ENCODE results near the gene NLGN2.

Gene NLGN2

GRCh38 chr17:7418472-7419152, 11.0 kb downstream of the NLGN2 start:
- H4K8ac ChIP-seq (ENCODE audit: low read depth, low read length) = no peak overlapping the region
- H3K9ac ChIP-seq (ENCODE audit: low read length) = no peak overlapping the region
- no peak overlapping the region for H2BK15ac ChIP-seq (replicated peaks; ENCODE audit: low read depth)
- H3K18ac ChIP-seq (ENCODE audit: low read length) = no peak overlapping the region
- H2AK5ac ChIP-seq (ENCODE audit: low read length) = no peak overlapping the region
- H3K36me3 ChIP-seq (ENCODE audit: control insufficient read depth, insufficient read depth, low read length) = no peaks in the 10 kb centered on the region
- no peaks in the 10 kb centered on the region for H3K4me1 ChIP-seq (ENCODE audit: control insufficient read depth, low read depth, low read length)
- H3K23ac ChIP-seq (ENCODE audit: low read length) = no peak overlapping the region
- H3K79me2 ChIP-seq (ENCODE audit: control insufficient read depth, insufficient read depth, low read length) = no peaks in the 10 kb centered on the region
- no CpG with 5 or more reads among the region's 18 CpGs for WGBS (ENCODE audit: extremely low coverage, insufficient coverage, low lambda C conversion rate)
- H3K27ac ChIP-seq (ENCODE audit: low read depth, low read length) = no peak overlapping the region
- no peaks in the 10 kb centered on the region for H3K79me1 ChIP-seq (ENCODE audit: low read length)
- no peak for DNase-seq
- H4K5ac ChIP-seq (ENCODE audit: low read length) = no peak overlapping the region
- no peak overlapping the region for H3K4me3 ChIP-seq (ENCODE audit: low read length)
- peak overlapping the region; percentile 10 for H3K56ac ChIP-seq (ENCODE audit: low read length)
- no peaks in the 10 kb centered on the region for H3K27me3 ChIP-seq (ENCODE audit: insufficient read depth, low read length, poor library complexity)
- no peak overlapping the region for H3K4ac ChIP-seq (ENCODE audit: low read depth, low read length)
- no peak overlapping the region for H3K4me2 ChIP-seq (ENCODE audit: low read length)
- no peak overlapping the region for H2BK120ac ChIP-seq (ENCODE audit: low read depth, low read length)
- no peak overlapping the region for H2BK5ac ChIP-seq (ENCODE audit: low read length)

- H3K36me3 ChIP-seq (ENCODE audit: control insufficient read depth, insufficient read depth, low read length) = no peaks in the 10 kb centered on the region
- WGBS (ENCODE audit: extremely low coverage, insufficient coverage, low lambda C conversion rate) = no CpG with 5 or more reads among the region's 17 CpGs
- no peaks in the 10 kb centered on the region for H3K4me1 ChIP-seq (ENCODE audit: control insufficient read depth, low read depth, low read length)
- H4K8ac ChIP-seq (ENCODE audit: low read depth, low read length) = no peak within 1 kb of the TSS
- no peak within 1 kb of the TSS for H2BK5ac ChIP-seq (ENCODE audit: low read length)
- H3K23ac ChIP-seq (ENCODE audit: low read length) = no peak within 1 kb of the TSS
- no peak within 1 kb of the TSS for H2BK120ac ChIP-seq (ENCODE audit: low read depth, low read length)
- no peak within 1 kb of the TSS for H3K56ac ChIP-seq (ENCODE audit: low read length)
- no peak within 1 kb of the TSS for H2BK15ac ChIP-seq (replicated peaks; ENCODE audit: low read depth)
- no peaks in the 10 kb centered on the region for H3K27me3 ChIP-seq (ENCODE audit: insufficient read depth, low read length, poor library complexity)
- no peak within 1 kb of the TSS for H4K5ac ChIP-seq (ENCODE audit: low read length)
- H3K4me2 ChIP-seq (ENCODE audit: low read length) = no peak within 1 kb of the TSS
- H3K27ac ChIP-seq (ENCODE audit: low read depth, low read length) = no peak within 1 kb of the TSS
- H3K4ac ChIP-seq (ENCODE audit: low read depth, low read length) = no peak within 1 kb of the TSS
- no peak within 1 kb of the TSS for H3K4me3 ChIP-seq (ENCODE audit: low read length)
- no peaks in the 10 kb centered on the region for H3K79me2 ChIP-seq (ENCODE audit: control insufficient read depth, insufficient read depth, low read length)
- no peaks in the 10 kb centered on the region for H3K79me1 ChIP-seq (ENCODE audit: low read length)
- no peak within 1 kb of the TSS for H2AK5ac ChIP-seq (ENCODE audit: low read length)
- DNase-seq = peak; percentile 58
- H3K9ac ChIP-seq (ENCODE audit: low read length) = no peak within 1 kb of the TSS
- H3K18ac ChIP-seq (ENCODE audit: low read length) = no peak within 1 kb of the TSS
These were observed 12.4 kb downstream of the NLGN2 start, which contains the start of gene SPEM1 for GRCh38 chr17:7419819-7420610. Gene SPEM1 (plus strand): TSS chr17:7420324. CDS start chr17:7420385, 61 bp downstream.

GRCh38 chr17:7421186-7421585, 13.5 kb downstream of the NLGN2 start:
- H3K23ac ChIP-seq (ENCODE audit: low read length) = no peak overlapping the region
- no peak overlapping the region for H3K18ac ChIP-seq (ENCODE audit: low read length)
- no peaks in the 10 kb centered on the region for H3K36me3 ChIP-seq (ENCODE audit: control insufficient read depth, insufficient read depth, low read length)
- H3K9ac ChIP-seq (ENCODE audit: low read length) = no peak overlapping the region
- no peak overlapping the region for H3K56ac ChIP-seq (ENCODE audit: low read length)
- no peaks in the 10 kb centered on the region for H3K79me2 ChIP-seq (ENCODE audit: control insufficient read depth, insufficient read depth, low read length)
- H4K5ac ChIP-seq (ENCODE audit: low read length) = no peak overlapping the region
- H3K4me1 ChIP-seq (ENCODE audit: control insufficient read depth, low read depth, low read length) = no peaks in the 10 kb centered on the region
- no peak overlapping the region for H3K27ac ChIP-seq (ENCODE audit: low read depth, low read length)
- no CpG with 5 or more reads among the region's 16 CpGs for WGBS (ENCODE audit: extremely low coverage, insufficient coverage, low lambda C conversion rate)
- H3K79me1 ChIP-seq (ENCODE audit: low read length) = no peaks in the 10 kb centered on the region
- H2BK5ac ChIP-seq (ENCODE audit: low read length) = no peak overlapping the region
- H2BK15ac ChIP-seq (replicated peaks; ENCODE audit: low read depth) = no peak overlapping the region
- H2BK120ac ChIP-seq (ENCODE audit: low read depth, low read length) = no peak overlapping the region
- no peak overlapping the region for H3K4ac ChIP-seq (ENCODE audit: low read depth, low read length)
- H3K4me2 ChIP-seq (ENCODE audit: low read length) = no peak overlapping the region
- H4K8ac ChIP-seq (ENCODE audit: low read depth, low read length) = no peak overlapping the region
- no peak for DNase-seq
- no peak overlapping the region for H2AK5ac ChIP-seq (ENCODE audit: low read length)
- H3K27me3 ChIP-seq (ENCODE audit: insufficient read depth, low read length, poor library complexity) = no peaks in the 10 kb centered on the region
- H3K4me3 ChIP-seq (ENCODE audit: low read length) = no peak overlapping the region

- no peak overlapping the region for H2BK15ac ChIP-seq (replicated peaks; ENCODE audit: low read depth)
- no peak overlapping the region for H4K5ac ChIP-seq (ENCODE audit: low read length)
- no peaks in the 10 kb centered on the region for H3K4me1 ChIP-seq (ENCODE audit: control insufficient read depth, low read depth, low read length)
- H3K4ac ChIP-seq (ENCODE audit: low read depth, low read length) = no peak overlapping the region
- DNase-seq = no peak
- H2AK5ac ChIP-seq (ENCODE audit: low read length) = no peak overlapping the region
- H3K23ac ChIP-seq (ENCODE audit: low read length) = no peak overlapping the region
- H3K79me2 ChIP-seq (ENCODE audit: control insufficient read depth, insufficient read depth, low read length) = no peaks in the 10 kb centered on the region
- no peak overlapping the region for H3K4me3 ChIP-seq (ENCODE audit: low read length)
- no peak overlapping the region for H3K27ac ChIP-seq (ENCODE audit: low read depth, low read length)
- no CpG with 5 or more reads among the region's 4 CpGs for WGBS (ENCODE audit: extremely low coverage, insufficient coverage, low lambda C conversion rate)
- no peak overlapping the region for H3K18ac ChIP-seq (ENCODE audit: low read length)
- H2BK5ac ChIP-seq (ENCODE audit: low read length) = no peak overlapping the region
- no peaks in the 10 kb centered on the region for H3K36me3 ChIP-seq (ENCODE audit: control insufficient read depth, insufficient read depth, low read length)
- H3K27me3 ChIP-seq (ENCODE audit: insufficient read depth, low read length, poor library complexity) = no peaks in the 10 kb centered on the region
- no peaks in the 10 kb centered on the region for H3K79me1 ChIP-seq (ENCODE audit: low read length)
- H2BK120ac ChIP-seq (ENCODE audit: low read depth, low read length) = no peak overlapping the region
- H3K56ac ChIP-seq (ENCODE audit: low read length) = no peak overlapping the region
- no peak overlapping the region for H4K8ac ChIP-seq (ENCODE audit: low read depth, low read length)
- H3K9ac ChIP-seq (ENCODE audit: low read length) = no peak overlapping the region
- H3K4me2 ChIP-seq (ENCODE audit: low read length) = no peak overlapping the region
These were observed 16.0 kb downstream of the NLGN2 start for GRCh38 chr17:7423679-7424078.

- Histone ChIP-seq H4K8ac (ENCODE audit: low read depth, low read length) (no peak within 1 kb of the TSS), H3K4me1 (ENCODE audit: control insufficient read depth, low read depth, low read length) (no peaks in the 10 kb centered on the region), H3K27me3 (ENCODE audit: insufficient read depth, low read length, poor library complexity) (no peaks in the 10 kb centered on the region), H3K56ac (ENCODE audit: low read length) (no peak within 1 kb of the TSS), H3K36me3 (ENCODE audit: control insufficient read depth, insufficient read depth, low read length) (no peaks in the 10 kb centered on the region), H3K79me2 (ENCODE audit: control insufficient read depth, insufficient read depth, low read length) (no peaks in the 10 kb centered on the region), H2AK5ac (ENCODE audit: low read length) (no peak within 1 kb of the TSS), H2BK5ac (ENCODE audit: low read length) (no peak within 1 kb of the TSS), H3K4ac (ENCODE audit: low read depth, low read length) (no peak within 1 kb of the TSS), H3K79me1 (ENCODE audit: low read length) (no peaks in the 10 kb centered on the region), H3K23ac (ENCODE audit: low read length) (no peak within 1 kb of the TSS), H3K4me2 (ENCODE audit: low read length) (no peak within 1 kb of the TSS), H3K18ac (ENCODE audit: low read length) (no peak within 1 kb of the TSS), H4K5ac (ENCODE audit: low read length) (no peak within 1 kb of the TSS), H3K4me3 (ENCODE audit: low read length) (no peak within 1 kb of the TSS), H3K9ac (ENCODE audit: low read length) (no peak within 1 kb of the TSS), H2BK15ac (replicated peaks; ENCODE audit: low read depth) (no peak within 1 kb of the TSS), H2BK120ac (ENCODE audit: low read depth, low read length) (no peak within 1 kb of the TSS), H3K27ac (ENCODE audit: low read depth, low read length) (no peak within 1 kb of the TSS)
- WGBS (ENCODE audit: extremely low coverage, insufficient coverage, low lambda C conversion rate) = no CpG with 5 or more reads among the region's 7 CpGs
- DNase-seq = no peak
These were observed 17.7 kb downstream of the NLGN2 start, which contains the start of gene SPEM2 for GRCh38 chr17:7425316-7425715. Gene SPEM2 (plus strand): TSS chr17:7425616. CDS start chr17:7425689, 73 bp downstream.
